GM12878 (cell line): ENCODE measurements around the gene PTX4.

Experiments used
- POLR2A ChIP-seq: IDR thresholded peaks from 2 replicates; pipeline ENCODE4 v1.6.1; 2011; ENCODE audit warnings: low read depth, mild to moderate bottlenecking, low read length
- RAD21 ChIP-seq: IDR thresholded peaks from 2 replicates; pipeline ENCODE4 v1.6.1; 2011; ENCODE audit warnings: mild to moderate bottlenecking, low read depth, low read length, moderate library complexity; ENCODE audit not compliant: insufficient read depth
- SMAD1 ChIP-seq: fragments of 450-650 bp; IDR thresholded peaks from 2 replicates; pipeline ENCODE4 v1.6.1; 2018; ENCODE audit warnings: mild to moderate bottlenecking, low read depth; ENCODE audit not compliant: partially characterized antibody
- TAF1 ChIP-seq: IDR thresholded peaks from 2 replicates; pipeline ENCODE4 v1.6.1; 2011; ENCODE audit warnings: mild to moderate bottlenecking, low read depth, low read length, borderline replicate concordance

GRCh38 chr16:1446296-1447080 lies 42.3 kb downstream of the PTX4 start:
- TF ChIP-seq RAD21 (no peak), POLR2A (no peak), SMAD1 (no peak), TAF1 (no peak)
